Measurements from ENCODE around the gene HTRA3. TPM values are rescaled to one million over a fixed set of nuclear protein-coding genes. Genes with fewer than 3 reads are reported as not detected.

The HTRA3 gene
- polyA plus RNA-seq, 1 donor from 2014 or later, result not detected

DNA sequence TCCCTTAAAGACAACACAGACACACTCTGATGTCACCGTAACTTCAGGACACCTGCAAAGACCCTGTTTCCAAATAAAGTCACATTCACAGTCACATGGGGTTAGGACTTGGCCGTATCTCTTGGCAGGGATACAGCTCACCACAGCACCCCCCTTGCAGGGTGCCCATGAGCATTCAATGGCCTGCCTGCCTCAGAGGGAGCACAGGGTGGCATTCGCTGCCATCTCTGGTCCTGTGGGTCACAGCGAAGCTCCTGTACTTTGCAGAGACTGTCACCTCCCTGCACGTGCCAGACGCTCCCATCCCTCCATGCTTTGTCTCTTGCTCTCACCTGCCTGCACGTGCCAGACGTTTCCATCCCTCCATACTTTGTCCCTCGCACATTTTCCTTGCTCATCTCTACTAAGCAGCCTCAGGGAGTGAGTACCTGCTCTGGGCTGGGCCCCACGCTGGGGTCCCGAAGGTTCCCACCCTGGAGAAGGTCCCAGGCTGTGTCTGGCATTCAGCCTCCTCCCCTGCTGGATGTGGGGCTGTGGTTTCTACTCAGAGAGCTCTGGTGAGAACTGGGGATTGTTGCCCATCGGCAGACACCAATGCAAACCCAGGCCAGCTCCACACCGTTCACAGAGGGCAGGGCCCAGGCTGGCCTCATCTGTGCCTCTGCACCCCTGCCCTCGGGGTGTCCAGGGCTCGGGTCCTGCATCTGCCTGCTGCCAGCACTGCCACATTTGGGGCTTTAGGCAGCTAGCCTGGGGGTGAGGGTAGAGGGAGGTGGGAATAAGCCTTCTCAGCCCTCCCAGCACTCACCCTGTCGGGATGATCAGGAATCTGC lies 15.8 kb downstream of the HTRA3 start:
- Histone ChIP-seq H3K27ac (ENCODE audit: low read length) (no peak overlapping the region), H3K27me3 (ENCODE audit: insufficient read depth, low read depth, low read length) (no peaks in the 10 kb centered on the region), H3F3A (ENCODE audit: insufficient read depth, low read length, poor library complexity, severe bottlenecking) (no peaks in the 10 kb centered on the region), H3K9me3 (ENCODE audit: low read length) (no peaks in the 10 kb centered on the region), H3K4me3 (ENCODE audit: low read length) (no peak overlapping the region), H3K79me2 (replicated peaks; ENCODE audit: insufficient read depth, low read length) (no peaks in the 10 kb centered on the region), H4K20me1 (ENCODE audit: insufficient read depth) (no peaks in the 10 kb centered on the region), H3K4me2 (ENCODE audit: low read length) (no peak overlapping the region), H3K36me3 (ENCODE audit: insufficient read depth, low read length) (no peaks in the 10 kb centered on the region), H3K9ac (ENCODE audit: low read length) (no peak overlapping the region), H3K9me2 (ENCODE audit: insufficient read depth, low read length) (no peaks in the 10 kb centered on the region), H2AFZ (ENCODE audit: low read depth, low read length) (no peak overlapping the region)
- TF ChIP-seq SMC3 (conservative IDR thresholded peaks at IDR 0.05; ENCODE audit: poor library complexity), result no peak
- TF ChIP-seq RAD21 (conservative IDR thresholded peaks at IDR 0.05), result no peak
- TF ChIP-seq EZH2 (IDR thresholded peaks at IDR 0.05; ENCODE audit: borderline replicate concordance, insufficient read depth, low read length, poor library complexity, severe bottlenecking), result no peak
- no peak for TF ChIP-seq TAF1 (IDR thresholded peaks at IDR 0.05; ENCODE audit: low read depth)
- no peak for TF ChIP-seq POLR2AphosphoS5 (IDR thresholded peaks at IDR 0.05)
- TF ChIP-seq, protein P1, sequence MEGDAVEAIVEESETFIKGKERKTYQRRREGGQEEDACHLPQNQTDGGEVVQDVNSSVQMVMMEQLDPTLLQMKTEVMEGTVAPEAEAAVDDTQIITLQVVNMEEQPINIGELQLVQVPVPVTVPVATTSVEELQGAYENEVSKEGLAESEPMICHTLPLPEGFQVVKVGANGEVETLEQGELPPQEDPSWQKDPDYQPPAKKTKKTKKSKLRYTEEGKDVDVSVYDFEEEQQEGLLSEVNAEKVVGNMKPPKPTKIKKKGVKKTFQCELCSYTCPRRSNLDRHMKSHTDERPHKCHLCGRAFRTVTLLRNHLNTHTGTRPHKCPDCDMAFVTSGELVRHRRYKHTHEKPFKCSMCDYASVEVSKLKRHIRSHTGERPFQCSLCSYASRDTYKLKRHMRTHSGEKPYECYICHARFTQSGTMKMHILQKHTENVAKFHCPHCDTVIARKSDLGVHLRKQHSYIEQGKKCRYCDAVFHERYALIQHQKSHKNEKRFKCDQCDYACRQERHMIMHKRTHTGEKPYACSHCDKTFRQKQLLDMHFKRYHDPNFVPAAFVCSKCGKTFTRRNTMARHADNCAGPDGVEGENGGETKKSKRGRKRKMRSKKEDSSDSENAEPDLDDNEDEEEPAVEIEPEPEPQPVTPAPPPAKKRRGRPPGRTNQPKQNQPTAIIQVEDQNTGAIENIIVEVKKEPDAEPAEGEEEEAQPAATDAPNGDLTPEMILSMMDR (IDR thresholded peaks at IDR 0.05; ENCODE audit: poor library complexity, severe bottlenecking), result no peak
- TF ChIP-seq, protein P2, sequence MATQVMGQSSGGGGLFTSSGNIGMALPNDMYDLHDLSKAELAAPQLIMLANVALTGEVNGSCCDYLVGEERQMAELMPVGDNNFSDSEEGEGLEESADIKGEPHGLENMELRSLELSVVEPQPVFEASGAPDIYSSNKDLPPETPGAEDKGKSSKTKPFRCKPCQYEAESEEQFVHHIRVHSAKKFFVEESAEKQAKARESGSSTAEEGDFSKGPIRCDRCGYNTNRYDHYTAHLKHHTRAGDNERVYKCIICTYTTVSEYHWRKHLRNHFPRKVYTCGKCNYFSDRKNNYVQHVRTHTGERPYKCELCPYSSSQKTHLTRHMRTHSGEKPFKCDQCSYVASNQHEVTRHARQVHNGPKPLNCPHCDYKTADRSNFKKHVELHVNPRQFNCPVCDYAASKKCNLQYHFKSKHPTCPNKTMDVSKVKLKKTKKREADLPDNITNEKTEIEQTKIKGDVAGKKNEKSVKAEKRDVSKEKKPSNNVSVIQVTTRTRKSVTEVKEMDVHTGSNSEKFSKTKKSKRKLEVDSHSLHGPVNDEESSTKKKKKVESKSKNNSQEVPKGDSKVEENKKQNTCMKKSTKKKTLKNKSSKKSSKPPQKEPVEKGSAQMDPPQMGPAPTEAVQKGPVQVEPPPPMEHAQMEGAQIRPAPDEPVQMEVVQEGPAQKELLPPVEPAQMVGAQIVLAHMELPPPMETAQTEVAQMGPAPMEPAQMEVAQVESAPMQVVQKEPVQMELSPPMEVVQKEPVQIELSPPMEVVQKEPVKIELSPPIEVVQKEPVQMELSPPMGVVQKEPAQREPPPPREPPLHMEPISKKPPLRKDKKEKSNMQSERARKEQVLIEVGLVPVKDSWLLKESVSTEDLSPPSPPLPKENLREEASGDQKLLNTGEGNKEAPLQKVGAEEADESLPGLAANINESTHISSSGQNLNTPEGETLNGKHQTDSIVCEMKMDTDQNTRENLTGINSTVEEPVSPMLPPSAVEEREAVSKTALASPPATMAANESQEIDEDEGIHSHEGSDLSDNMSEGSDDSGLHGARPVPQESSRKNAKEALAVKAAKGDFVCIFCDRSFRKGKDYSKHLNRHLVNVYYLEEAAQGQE (IDR thresholded peaks at IDR 0.05; ENCODE audit: borderline replicate concordance), result no peak
- TF ChIP-seq EP300 (conservative IDR thresholded peaks at IDR 0.05; ENCODE audit: poor library complexity, severe bottlenecking), result no peak
- no peak for TF ChIP-seq MXI1 (conservative IDR thresholded peaks at IDR 0.05; ENCODE audit: poor library complexity, severe bottlenecking)

DNA sequence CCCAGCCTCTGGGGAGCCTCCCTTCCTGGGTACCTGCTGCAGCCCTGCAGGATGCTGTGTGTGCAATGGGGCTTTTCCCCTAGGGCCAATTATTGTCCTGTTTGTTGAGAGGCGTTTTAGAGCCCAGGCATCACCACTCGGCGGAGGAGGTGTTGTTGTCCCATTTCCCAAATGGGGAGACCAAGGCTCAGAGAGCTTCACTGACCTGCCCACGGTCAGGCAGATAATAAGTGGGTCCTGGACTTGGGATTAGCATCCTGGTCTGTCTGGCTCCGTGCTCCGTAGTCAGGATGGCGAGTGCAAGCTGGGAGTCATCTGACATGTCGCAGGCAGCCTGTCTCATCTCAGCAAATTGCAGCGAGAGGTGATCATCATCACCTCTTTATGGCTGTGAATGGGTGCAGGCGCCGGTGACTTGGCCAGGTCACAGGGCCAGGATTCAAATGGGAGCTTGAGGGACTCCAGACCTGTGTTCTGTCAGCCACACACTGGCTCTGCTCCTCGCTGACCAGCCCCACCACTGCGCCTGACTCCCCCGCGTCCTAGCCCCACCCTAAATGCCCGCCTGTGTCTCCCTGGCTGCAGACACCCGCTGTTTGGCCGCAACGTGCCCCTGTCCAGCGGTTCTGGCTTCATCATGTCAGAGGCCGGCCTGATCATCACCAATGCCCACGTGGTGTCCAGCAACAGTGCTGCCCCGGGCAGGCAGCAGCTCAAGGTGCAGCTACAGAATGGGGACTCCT lies 16.6 kb downstream of the HTRA3 start:
- H3F3A ChIP-seq (ENCODE audit: insufficient read depth, low read length, poor library complexity, severe bottlenecking), result no peaks in the 10 kb centered on the region
- TF ChIP-seq TAF1 (IDR thresholded peaks at IDR 0.05; ENCODE audit: low read depth) (no peak), RAD21 (conservative IDR thresholded peaks at IDR 0.05) (no peak)
- TF ChIP-seq, protein P1 (IDR thresholded peaks at IDR 0.05; ENCODE audit: poor library complexity, severe bottlenecking), result no peak
- H3K9me2 ChIP-seq (ENCODE audit: insufficient read depth, low read length), result no peaks in the 10 kb centered on the region
- H4K20me1 ChIP-seq (ENCODE audit: insufficient read depth), result no peaks in the 10 kb centered on the region
- no peak overlapping the region for H3K27ac ChIP-seq (ENCODE audit: low read length)
- H3K9ac ChIP-seq (ENCODE audit: low read length), result no peak overlapping the region
- H3K36me3 ChIP-seq (ENCODE audit: insufficient read depth, low read length), result no peaks in the 10 kb centered on the region
- H3K27me3 ChIP-seq (ENCODE audit: insufficient read depth, low read depth, low read length), result no peaks in the 10 kb centered on the region
- no peak overlapping the region for H3K4me3 ChIP-seq (ENCODE audit: low read length)
- no peaks in the 10 kb centered on the region for H3K9me3 ChIP-seq (ENCODE audit: low read length)
- H3K4me2 ChIP-seq (ENCODE audit: low read length), result no peak overlapping the region
- H2AFZ ChIP-seq (ENCODE audit: low read depth, low read length), result no peak overlapping the region
- no peaks in the 10 kb centered on the region for H3K79me2 ChIP-seq (replicated peaks; ENCODE audit: insufficient read depth, low read length)

Data from neural cell (in vitro differentiated cells).